Endodermal cell (in vitro differentiated cells): ENCODE measurements around the gene SNX5. TPM values are rescaled to one million over a fixed set of nuclear protein-coding genes. Genes with fewer than 3 reads are reported as not detected.

Experiments used
- DNase-seq: peaks from one replicate; pipeline ENCODE4 v3.0.0-alpha.2; 2017
- H3K27ac ChIP-seq: 2 replicates; pipeline ENCODE4 v1.5.1; 2013; ENCODE audit warnings: mild to moderate bottlenecking, low read depth, low read length, moderate library complexity
- H3K27me3 ChIP-seq: 2 replicates; pipeline ENCODE4 v1.6.1; 2013; ENCODE audit warnings: mild to moderate bottlenecking, low read length, moderate library complexity; ENCODE audit not compliant: insufficient read depth, control insufficient read depth, poor library complexity, severe bottlenecking
- H3K36me3 ChIP-seq: 2 replicates; pipeline ENCODE4 v1.7.0; 2013; ENCODE audit warnings: mild to moderate bottlenecking, low read length, moderate library complexity; ENCODE audit not compliant: control insufficient read depth, insufficient read depth
- H3K4me1 ChIP-seq: one replicate; pipeline ENCODE4 v1.7.0; 2013; ENCODE audit warnings: low read length; ENCODE audit not compliant: control insufficient read depth, insufficient read depth
- H3K4me3 ChIP-seq: 2 replicates; pipeline ENCODE4 v1.5.1; 2013; ENCODE audit warnings: mild to moderate bottlenecking, low read length, moderate library complexity
- H3K9ac ChIP-seq: 2 replicates; pipeline ENCODE4 v1.6.1; 2013; ENCODE audit warnings: mild to moderate bottlenecking, low read length, moderate library complexity; ENCODE audit not compliant: poor library complexity, severe bottlenecking; ENCODE audit errors: extremely low read depth
- H3K9me3 ChIP-seq: 2 replicates; pipeline ENCODE4 v1.6.1; 2013; ENCODE audit warnings: mild to moderate bottlenecking, low read length, moderate library complexity; ENCODE audit not compliant: control insufficient read depth
- H3K27ac Mint-ChIP-seq: 2 replicates; pipeline ENCODE4 v1.8.0; 2020; ENCODE audit warnings: mixed read lengths
- H3K27me3 Mint-ChIP-seq: 2 replicates; pipeline ENCODE4 v1.8.0; 2021; ENCODE audit warnings: mild to moderate bottlenecking, mixed read lengths; ENCODE audit not compliant: insufficient read depth
- H3K36me3 Mint-ChIP-seq: 2 replicates; pipeline ENCODE4 v1.8.0; 2020; ENCODE audit warnings: low read depth, mixed read lengths
- H3K4me1 Mint-ChIP-seq: 2 replicates; pipeline ENCODE4 v1.8.0; 2020; ENCODE audit warnings: mixed read lengths
- H3K4me3 Mint-ChIP-seq: 2 replicates; pipeline ENCODE4 v1.8.0; 2020; ENCODE audit warnings: mild to moderate bottlenecking, moderate library complexity, mixed read lengths
- H3K9me3 Mint-ChIP-seq: 2 replicates; pipeline ENCODE4 v1.8.0; 2020; ENCODE audit warnings: mild to moderate bottlenecking, mixed read lengths
- WGBS, 2 experiments: methylation state at CpG; one replicate each; pipeline versions ENCODE4 v1.1.5 to v1.1.7; 2013; ENCODE audit warnings: missing lambda C conversion rate in 2 of 2, mixed read lengths in 1 of 2; ENCODE audit not compliant: insufficient coverage in 1 of 2, insufficient read length in 1 of 2; 5-methylcytosine and 5-hydroxymethylcytosine counted together
- total RNA-seq, 2 donors: library from RNA; stranded (reverse); fragmentation: NEBNext Ultra II Directional in 1 of 2; extraction: Animal tissue kit (Norgen Biotek cat#: 25700) in 1 of 2; gene quantifications; 2 replicates in 1 of 2; 3 replicates in 1 of 2; pipeline ENCODE4 v1.2.1, GENCODE V29; 2021
- TF ChIP-seq, protein P1 (sequence below): fragments of 200-600 bp; sonication (generic); conservative IDR thresholded peaks from 2 replicates; pipeline ENCODE4 v1.5.0; 2021; ENCODE audit warnings: antibody characterized with exemption, mild to moderate bottlenecking

Gene SNX5
- total RNA-seq, 2 donors from 2014 or later, result 170 to 171 TPM

DNA sequence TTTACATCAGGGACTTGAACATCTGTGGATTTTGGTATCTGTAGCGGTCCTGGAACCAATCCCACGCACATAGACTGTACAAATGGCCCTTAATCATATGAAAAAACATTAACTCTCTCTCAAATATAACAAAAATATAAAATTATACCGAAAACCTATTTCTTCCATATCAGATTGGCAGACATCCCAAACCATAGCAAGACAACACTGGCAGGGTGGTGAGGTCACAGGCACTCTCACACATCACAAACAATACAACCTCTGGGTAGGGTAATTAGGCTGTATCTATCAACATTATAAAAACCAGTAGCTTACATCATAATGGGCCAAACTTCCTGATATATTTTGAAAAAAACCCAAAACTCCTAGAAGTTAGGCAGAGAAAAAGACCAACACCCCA is 48.2 kb upstream of the SNX5 start:
- TF ChIP-seq, protein P1, sequence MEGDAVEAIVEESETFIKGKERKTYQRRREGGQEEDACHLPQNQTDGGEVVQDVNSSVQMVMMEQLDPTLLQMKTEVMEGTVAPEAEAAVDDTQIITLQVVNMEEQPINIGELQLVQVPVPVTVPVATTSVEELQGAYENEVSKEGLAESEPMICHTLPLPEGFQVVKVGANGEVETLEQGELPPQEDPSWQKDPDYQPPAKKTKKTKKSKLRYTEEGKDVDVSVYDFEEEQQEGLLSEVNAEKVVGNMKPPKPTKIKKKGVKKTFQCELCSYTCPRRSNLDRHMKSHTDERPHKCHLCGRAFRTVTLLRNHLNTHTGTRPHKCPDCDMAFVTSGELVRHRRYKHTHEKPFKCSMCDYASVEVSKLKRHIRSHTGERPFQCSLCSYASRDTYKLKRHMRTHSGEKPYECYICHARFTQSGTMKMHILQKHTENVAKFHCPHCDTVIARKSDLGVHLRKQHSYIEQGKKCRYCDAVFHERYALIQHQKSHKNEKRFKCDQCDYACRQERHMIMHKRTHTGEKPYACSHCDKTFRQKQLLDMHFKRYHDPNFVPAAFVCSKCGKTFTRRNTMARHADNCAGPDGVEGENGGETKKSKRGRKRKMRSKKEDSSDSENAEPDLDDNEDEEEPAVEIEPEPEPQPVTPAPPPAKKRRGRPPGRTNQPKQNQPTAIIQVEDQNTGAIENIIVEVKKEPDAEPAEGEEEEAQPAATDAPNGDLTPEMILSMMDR, result no peak
- Mint-ChIP-seq H3K4me1 (no peaks in the 10 kb centered on the region), H3K4me3 (no peak overlapping the region), H3K9me3 (peaks cover 8% of the 10 kb centered on the region), H3K27ac (no peak overlapping the region), H3K27me3 (peaks cover 2% of the 10 kb centered on the region), H3K36me3 (peaks cover 13% of the 10 kb centered on the region)
- no peak overlapping the region for H3K27ac ChIP-seq
- H3K36me3 ChIP-seq, result no peaks in the 10 kb centered on the region
- WGBS, 2 experiments, result 93 to 95% methylated on average over 2 to 3 of the region's 3 CpGs
- no peaks in the 10 kb centered on the region for H3K4me1 ChIP-seq
- DNase-seq, result no peak
- H3K27me3 ChIP-seq, result no peaks in the 10 kb centered on the region
- no peak overlapping the region for H3K9ac ChIP-seq
- no peak overlapping the region for H3K4me3 ChIP-seq
- H3K9me3 ChIP-seq, result no peaks in the 10 kb centered on the region

- H3K9ac ChIP-seq, result no peak overlapping the region
- no peaks in the 10 kb centered on the region for H3K9me3 ChIP-seq
- Mint-ChIP-seq H3K9me3 (peaks cover 8% of the 10 kb centered on the region), H3K36me3 (peaks cover 23% of the 10 kb centered on the region), H3K4me1 (no peaks in the 10 kb centered on the region), H3K27ac (no peak overlapping the region), H3K27me3 (no peaks in the 10 kb centered on the region), H3K4me3 (no peak overlapping the region)
- no peaks in the 10 kb centered on the region for H3K4me1 ChIP-seq
- no peaks in the 10 kb centered on the region for H3K27me3 ChIP-seq
- H3K36me3 ChIP-seq, result no peaks in the 10 kb centered on the region
- 87 to 98% methylated on average over 3 to 6 of the region's 6 CpGs for WGBS, 2 experiments
- no peak overlapping the region for H3K27ac ChIP-seq
- no peak for DNase-seq
- H3K4me3 ChIP-seq, result no peak overlapping the region
- TF ChIP-seq, protein P1, result no peak
These were observed 45.8 kb upstream of the SNX5 start for GRCh38 chr20:18014411-18014810.

- no peaks in the 10 kb centered on the region for H3K27me3 Mint-ChIP-seq
- peaks cover 7% of the 10 kb centered on the region for H3K4me1 Mint-ChIP-seq
- no peaks in the 10 kb centered on the region for H3K4me1 ChIP-seq
- H3K4me3 ChIP-seq, result no peak overlapping the region
- H3K27me3 ChIP-seq, result no peaks in the 10 kb centered on the region
- no peak for DNase-seq
- H3K36me3 ChIP-seq, result no peaks in the 10 kb centered on the region
- peaks cover 18% of the 10 kb centered on the region for H3K36me3 Mint-ChIP-seq
- H3K9me3 ChIP-seq, result no peaks in the 10 kb centered on the region
- no peak overlapping the region for H3K4me3 Mint-ChIP-seq
- TF ChIP-seq, protein P1, result no peak
- peaks cover 8% of the 10 kb centered on the region for H3K9me3 Mint-ChIP-seq
- no peak overlapping the region for H3K27ac Mint-ChIP-seq
- WGBS, 2 experiments, result 94 to 100% methylated on average over 2 of the region's 2 CpGs
- H3K9ac ChIP-seq, result no peak overlapping the region
- H3K27ac ChIP-seq, result no peak overlapping the region
These were observed 44.3 kb upstream of the SNX5 start for GRCh38 chr20:18012901-18013300.
